NCI-H446 (cell line): ENCODE data around the gene TAF1B.

Source experiments
- DNase-seq, 2 experiments: peaks; one replicate each; lab custom pipeline; 2025; lab: John Stamatoyannopoulos, UW

TAF1B gene

DNA sequence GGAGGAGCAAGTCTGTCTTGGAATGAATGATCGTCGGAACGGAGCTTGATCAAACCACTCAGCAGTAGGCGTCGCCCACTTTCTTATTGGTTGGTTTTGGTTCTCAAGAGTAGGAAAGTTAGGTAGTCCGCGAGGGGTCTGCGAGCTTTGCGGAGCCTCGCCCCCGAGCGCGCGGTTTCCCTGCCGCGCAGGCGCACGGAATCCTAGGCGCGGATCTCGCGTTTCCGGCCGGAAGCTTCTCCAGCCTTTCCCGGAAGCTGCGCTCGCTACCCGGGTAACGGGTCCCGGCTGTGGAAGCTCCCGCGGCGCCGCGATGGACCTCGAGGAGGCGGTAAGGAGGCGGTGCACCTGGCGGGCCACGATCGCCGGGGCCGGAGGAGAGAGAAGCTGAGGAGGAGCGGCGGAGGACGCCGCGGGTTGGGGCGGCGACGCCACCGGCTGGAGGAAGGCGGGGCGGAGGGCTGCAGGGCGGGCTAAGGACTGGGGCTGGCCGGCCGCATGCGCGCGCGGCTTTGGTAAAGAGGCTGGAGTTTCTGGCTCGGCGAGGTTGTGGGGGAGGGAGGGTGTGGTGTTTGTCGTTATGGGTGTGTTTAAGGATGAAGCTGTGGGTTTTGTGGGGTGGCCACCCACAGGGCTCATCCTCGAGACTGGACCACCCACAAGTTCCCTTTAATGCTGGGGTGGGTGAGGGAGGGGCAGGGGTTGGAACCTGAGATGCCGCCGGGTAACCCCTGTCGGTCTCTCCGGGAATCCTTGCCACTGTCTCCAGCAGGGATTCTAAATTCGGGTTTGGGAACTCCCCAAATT, at the start of gene TAF1B:
Gene TAF1B (plus strand): TSS at position 246 of the 807 bp plus-strand sequence. CDS start 68 bp downstream, at position 314.
- DNase-seq, result peak; percentile 92 to 97

DNA sequence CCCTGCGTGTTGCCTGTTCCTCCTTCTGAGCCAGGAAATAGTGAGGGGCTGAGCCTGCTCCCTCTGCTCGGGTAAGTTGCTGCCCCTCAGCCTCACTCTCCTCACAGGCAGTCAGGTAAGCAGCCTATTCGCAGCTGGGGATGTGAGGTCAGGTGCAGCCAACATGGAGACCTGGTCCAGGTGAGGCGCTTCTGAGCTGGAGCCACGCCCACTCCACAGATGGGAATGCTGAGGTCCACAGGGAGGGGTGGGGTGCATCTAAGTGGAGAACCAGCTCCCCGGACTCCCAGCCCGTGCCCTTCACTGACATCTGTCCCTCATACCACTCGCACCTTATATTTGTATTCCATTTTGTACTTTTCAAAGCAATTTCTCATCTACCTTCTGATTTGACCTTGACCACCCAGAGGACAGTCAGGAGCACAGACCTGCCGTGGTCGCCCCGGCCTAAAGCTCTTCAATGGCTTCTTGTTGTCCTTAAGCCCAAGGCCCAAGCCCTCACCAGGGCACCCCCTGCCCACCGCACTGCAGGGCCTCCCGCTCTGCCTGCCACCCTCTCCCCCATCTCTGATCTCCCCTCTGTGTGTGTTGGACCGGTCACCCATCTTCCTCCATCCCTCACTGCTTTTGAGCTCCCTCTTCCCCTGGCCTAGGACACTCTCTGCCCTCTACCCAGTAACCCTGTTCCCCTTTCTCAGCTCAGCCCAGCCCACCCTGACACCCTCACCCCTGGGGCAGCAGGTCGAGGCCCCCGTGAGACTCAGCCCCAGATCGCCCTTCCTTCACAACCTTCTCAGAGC, 49.2 kb upstream of the TAF1B start:
- DNase-seq, result no peak

DNA sequence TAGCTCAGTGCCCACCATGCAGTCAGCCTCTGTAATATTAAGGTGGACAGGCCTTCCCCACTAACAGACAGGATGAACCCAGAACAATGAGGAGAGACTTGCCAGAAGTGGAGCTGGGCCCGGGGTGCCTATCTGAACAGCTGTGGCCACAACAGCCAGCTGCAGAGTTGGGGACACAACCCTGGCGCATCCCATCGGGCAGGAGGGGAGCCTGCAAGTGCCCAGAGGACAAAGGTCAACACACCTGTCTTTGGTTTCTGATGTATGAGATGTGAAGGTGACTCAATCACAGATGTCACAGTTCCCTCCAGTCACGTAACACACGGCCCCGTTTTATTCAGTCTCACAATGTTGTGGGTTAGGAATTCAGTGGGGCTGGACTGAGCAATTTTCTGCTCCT, 48.2 kb upstream of the TAF1B start:
- DNase-seq, result no peak

DNA sequence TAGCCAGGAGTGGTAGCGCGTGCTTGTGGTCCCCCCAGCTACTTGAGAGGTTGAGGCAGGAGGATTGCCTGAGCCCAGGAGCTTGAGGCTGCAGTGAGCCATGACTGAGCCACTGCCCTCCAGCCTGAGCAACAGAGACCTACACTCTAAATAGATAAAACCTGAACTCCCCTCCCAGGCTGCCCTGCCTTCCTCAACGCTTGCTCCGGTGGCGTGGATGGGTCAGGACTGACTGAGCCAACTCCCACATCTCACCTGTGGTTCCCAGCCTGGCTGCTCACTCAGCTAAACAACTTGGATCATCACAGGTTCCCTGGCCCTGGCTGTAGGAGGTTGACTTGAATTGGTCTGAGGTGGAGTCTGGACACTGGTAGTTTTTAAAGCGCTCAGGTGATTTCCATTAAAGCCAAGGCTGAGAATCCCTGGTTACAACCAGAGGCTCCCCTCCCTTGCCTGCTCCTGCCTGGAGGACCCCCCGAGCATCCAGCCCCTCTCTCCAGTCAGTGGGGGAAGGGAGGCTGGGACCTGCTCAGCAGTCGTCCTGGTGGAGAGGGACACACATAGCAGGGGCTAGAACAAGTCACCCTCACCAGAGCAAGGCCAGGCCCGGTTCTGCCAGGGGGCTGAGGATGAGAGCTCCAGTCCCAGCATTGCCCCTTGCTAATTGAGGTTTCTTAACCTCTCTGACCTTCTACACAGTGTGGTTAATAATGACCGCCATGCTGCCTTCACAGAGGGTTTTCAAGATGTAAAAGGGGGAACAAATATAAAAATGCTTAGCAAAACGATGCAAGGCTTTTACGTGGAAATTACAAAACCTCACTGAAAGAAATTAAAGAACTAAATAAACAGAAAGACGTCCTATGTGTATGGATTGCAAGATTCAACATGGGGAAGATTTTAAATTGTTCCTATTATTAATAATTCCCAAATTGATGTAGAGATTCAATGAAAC, 46.9 kb upstream of the TAF1B start:
- no peak for DNase-seq

DNA sequence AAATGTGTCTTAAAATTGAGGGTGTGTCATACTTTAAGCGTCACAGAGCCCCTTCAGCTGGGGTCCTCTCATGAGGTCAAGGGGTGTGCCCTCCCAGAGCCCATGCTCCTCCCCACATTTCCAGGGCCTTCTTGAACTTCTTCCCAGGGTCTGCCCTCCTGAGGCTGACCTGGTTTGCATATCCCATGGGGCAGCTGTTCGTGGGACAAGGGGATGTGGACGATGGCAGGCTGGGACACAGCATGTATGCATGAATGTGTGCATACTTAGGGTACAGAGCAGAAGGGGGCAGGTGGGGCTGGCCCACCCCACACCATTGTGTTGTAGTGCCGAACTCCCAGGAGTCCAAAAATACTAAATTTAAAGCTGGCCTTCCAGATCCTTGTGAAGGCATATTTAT, 46.2 kb upstream of the TAF1B start:
- no peak for DNase-seq

DNA sequence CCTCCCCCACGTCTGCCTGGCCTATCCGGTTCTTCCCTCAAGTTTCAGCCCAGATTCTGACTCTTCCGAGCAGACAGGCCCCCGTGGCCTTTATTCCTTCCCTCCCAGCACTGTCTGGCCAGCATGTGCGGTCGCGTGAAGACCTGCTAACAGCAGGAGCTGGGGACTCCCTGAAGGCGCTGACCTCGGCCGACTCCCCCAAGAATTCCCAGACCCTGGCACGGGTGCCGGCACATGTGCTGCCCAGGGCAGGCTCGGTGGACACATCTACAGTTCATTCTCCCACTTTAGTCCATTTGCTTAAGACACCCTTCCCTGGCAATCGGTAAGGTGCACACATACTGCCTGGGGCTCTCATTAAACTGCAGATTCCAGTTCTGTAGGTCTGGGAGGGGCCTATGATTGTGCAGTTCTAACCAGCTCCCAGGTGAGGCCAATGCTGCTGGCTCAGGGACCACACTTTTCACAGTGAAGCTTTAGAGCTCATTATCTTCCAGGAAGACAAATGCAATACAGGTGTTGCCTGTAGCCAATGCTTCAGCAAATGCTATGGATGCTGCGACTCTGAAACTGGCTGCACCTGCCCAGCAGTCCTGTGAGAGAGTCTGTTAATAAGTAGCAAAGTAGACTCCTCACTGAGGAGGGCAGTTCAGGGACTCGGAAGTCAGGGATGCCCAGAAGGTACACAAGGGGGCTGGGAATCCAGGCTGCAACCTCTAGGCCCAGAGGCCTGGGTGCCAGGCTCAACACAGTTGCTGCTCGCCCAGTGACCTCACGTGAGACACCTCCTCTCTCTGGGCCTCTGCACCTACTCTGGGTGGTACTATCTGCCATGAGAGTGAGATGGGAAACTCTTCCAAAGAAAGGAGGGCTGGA, 45.4 kb upstream of the TAF1B start:
- no peak for DNase-seq

DNA sequence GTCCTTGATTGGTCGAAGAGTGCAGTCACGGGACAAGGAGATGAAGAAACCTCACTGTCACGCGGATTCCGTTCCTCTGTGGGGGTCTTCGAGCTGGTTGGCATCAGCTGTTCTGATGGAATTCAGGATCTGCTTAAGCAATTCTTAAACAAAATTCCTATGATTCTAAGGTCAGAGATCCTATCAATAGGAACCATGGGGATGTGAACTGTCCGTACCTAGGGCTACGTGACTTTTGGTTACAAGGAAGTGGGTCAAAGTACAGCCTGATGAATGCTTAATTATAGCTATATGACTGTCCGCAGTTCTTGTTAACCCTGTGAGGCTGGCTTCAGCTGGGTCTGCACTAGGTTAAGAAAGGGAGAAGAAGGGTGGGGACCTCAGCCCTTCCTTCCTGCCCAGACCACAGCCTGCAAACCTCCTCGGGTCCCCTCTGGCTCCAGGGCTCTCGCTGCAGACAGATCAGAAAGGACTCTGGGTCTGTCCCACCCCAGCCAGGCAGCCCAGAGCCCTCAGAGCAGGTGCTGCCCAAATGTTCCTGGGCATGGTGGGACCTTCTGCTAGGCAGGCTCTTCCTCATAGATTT, 44.2 kb upstream of the TAF1B start:
- DNase-seq, result no peak

DNA sequence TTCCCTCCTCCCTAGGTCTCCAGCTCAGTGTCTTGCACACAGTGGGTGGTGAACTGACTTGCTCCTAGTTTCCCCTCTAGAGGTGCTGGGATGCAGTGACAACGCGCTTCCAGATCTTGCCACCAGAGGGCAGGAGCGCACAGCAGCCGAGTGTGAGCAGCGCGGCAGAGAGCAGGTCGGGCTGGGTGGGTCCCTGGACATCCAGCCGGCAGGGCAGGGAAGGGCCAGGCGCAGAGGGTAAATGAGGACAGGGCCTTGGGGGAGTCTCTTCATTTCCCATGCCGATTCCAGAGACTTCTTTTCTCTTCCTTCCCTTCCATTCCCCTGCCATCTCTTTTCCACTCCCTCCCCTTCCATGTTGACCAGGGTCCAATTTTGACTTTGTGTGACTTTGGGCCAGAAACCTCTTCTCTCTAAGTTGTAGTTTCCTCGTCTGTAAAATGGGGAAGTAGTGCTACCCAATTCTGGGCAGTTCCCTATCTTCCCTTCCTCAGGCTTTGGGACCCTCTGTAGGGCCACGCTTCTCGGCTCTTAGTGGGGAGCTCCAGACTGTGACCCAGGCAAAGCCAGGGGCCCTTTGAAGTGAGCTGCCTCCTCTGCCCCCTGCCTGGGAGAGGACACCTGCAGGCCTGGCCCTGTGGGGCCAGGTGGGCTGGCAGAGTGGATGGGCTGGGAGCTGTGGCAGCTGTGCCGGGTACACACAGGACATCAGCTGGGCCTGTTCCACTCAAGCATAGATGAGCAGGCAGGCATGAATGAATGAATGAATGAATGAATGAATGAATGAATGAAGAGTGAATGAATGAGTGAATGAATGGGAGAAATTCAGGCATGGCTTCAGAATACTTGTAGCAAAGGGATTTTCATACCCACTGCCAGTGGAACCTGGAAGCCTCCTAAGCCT, 43.3 kb upstream of the TAF1B start:
- DNase-seq, result peak; percentile 53 to 84

DNA sequence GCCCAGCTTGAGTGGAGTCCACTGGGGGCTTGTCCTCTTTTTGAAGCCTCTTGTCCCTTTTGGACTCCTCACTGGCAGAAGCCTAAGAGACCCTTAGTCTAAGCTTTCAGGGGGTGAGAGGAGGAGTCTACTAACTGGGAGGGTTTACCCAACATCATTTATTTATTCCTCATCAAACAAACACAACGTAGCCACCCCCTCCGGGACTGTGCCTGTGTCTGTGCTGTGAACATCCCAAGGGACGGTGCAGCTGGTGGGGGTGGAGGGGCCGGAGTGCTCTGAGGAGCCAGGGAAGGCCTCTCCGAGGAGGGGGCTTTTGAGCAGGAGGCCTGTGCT, 42.7 kb upstream of the TAF1B start:
- DNase-seq, result no peak

DNA sequence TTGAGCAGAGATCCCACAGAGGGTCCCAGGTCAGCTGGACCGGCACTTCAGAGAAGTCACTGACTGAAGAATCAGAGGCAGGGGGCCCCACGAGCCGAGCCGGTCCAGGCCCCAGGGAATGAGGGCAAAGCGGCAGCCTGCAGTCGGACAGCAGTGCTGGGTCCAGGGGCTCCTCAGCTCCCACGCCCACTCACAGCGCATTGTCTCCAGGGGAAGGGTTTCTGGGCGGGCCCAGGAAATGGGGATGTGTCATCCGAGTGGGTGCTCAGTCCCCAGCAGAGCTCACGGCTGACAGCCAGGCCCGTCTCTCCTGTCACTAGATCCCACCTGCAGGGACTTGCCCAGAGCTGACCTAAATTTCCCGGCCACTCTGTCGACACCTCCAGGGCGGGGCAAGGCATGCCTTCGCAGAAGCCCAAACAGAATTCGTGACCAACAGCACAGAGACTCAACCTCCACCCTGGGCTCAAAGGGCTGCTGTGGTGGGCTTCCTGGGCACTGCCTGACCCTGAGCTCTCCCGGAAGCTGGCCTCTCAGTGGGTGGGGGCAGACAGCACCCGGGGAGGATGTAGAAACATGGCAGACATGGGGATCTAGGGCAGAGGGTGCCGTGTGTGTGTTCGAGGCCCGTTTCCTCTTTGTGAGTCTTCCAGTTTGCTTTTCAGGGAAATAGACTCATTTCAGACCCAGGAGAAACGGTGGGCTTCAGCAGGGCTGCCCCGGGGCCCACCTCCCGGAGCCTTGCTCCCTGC, 42.1 kb upstream of the TAF1B start:
- DNase-seq, result no peak

DNA sequence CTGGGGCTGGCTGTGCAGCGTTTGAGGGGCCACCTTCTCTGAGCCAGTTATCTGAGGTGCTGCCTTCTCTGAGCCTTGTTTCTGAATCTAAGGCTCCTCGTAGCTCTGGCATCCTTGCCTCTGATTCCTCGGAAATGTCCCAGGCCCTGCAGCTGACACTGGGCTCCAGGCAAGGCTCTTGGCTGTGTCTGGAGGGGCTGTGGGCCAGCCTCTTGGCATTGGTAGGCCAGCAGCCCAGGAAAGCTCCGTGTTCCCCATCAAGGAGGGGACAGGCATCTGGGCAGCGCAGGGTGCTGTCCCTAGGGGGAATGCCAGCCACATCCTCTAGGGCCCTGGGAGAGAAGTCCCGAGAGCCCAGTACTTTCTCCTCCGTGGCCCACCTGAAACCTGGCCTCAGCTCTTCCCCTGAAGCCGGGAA, 40.7 kb upstream of the TAF1B start:
- no peak for DNase-seq

DNA sequence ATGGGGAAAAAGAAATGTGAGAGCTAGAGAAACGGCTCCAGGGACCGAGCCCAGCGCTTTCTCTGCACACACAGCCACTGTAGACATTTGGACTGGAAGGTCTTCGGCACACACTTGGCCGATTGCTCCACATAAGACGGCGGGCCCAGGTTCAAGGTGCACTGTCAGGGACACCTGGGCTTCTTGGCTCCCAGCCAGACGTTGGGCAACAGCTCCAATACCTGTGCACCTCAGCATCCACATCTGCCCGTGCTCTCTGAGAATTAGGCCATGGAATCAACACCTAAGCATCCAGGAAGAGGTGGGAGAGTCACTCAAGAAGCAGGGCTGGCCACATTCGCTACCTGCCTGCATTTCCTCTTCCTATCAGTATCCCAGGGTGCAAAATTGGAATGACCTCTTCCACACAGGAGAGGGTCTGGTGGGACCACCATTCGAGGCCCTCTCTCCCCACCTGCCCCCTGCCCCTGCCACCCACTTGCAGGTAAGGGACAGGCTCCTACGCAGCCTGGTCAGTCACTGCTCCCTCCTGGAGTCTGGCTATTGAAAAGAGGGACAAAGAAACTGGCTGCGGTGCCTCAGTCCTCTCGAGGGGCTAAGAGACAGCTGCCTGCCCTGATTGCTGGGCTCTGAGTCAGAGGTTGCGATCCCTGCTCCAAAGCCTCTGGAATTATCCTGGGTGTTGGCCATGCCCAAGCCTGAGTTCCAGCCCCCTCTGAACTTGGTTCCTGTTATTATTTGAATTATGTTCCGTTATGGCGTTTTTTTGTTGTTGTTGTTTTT, 40.1 kb upstream of the TAF1B start:
- no peak for DNase-seq

DNA sequence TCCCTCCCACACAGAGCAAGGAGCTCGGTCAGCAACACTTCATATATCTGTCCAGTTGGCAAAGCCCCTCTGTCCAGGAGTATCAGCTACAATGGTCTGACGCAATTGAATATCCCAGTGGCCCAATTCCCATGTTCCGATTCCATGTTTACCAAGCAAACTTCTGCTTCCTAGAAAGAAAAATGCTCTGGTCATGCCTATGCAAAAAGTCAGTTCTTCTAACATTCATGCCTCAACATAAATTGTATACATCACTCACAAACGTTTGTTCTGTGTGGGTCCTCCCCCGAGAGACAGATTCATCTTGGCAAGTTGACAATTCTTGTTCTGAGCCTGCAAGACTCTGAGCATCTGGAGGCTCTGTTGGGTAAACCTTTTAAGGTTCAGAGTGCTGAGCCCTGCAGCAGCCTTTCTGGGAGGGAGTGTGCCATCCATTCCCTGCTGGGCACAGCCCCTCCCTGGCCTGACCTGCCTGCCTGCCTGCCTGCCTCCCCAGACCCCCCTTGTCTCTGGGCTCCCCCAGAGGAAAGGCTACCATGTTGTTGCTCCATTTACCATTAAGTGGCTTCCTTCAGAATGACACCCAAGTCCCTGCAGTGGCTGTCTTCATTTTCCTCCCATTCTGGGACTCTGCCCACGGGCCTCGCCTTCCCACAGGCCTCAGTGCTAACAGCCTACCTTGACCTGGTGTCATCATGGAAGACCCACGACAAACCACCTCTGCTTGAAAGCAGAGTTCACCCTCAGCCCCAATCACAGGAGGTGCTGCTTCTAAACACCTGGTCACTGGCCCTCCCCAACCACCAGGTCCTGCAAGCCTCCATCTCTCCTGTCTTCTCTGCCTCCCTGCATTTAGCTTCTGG, 37.6 kb upstream of the TAF1B start:
- peak in 1 of 2 experiments; percentile 45 for DNase-seq

DNA sequence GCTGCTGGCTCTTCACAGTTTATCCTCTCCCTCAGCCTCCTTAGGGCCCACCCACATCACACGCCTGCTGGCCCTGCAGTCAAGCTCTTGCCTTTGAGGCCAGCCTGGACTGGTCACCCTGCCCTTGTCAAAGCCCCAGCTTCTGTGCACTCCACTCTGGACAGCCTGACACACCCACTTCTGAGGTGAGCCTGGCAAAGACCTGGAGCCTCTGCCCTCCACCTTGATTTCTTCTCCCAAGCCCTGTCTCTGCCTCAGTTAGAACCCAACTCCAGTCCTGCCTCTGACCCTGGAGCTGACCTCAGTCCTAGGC, 37.0 kb upstream of the TAF1B start:
- DNase-seq, result no peak

DNA sequence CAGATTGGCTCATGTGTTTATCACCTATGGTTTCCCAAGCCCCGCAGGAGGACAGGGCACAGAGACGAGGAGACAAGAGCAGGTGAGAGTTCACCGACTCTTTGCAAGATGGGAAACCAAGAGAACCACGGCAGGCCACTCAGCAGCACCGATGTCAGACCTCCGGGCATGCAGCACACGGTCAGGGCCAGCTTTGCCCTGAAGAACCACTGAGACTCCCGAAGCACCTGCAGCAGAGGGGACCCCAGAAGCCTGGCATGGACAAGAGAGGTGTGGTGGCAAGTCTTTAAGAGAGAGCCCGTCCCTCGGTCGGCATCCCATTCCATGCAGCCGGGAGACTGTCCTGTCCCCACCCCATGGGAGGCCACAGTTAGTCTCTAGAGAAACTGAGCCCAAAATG, 36.6 kb upstream of the TAF1B start:
- no peak for DNase-seq

DNA sequence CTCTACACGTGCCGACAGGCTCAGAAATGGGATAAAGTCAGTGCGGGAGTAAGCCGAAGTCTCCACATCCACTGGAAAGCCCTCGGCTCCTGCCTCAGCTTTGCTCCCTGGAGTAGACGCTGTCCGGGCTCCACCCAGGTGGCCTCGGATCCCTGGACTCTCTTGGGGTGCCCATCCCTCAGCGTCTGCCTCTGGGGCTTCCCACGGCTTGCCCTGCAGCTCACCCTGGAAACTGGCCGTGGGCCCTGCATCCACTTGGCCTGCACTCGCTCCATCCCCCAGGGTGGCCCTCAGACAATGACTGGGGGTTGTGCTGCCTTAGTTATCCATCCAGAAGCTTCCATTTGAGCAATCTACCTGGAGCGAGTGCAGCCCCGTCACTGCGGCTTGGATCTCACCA, 36.2 kb upstream of the TAF1B start:
- no peak for DNase-seq

DNA sequence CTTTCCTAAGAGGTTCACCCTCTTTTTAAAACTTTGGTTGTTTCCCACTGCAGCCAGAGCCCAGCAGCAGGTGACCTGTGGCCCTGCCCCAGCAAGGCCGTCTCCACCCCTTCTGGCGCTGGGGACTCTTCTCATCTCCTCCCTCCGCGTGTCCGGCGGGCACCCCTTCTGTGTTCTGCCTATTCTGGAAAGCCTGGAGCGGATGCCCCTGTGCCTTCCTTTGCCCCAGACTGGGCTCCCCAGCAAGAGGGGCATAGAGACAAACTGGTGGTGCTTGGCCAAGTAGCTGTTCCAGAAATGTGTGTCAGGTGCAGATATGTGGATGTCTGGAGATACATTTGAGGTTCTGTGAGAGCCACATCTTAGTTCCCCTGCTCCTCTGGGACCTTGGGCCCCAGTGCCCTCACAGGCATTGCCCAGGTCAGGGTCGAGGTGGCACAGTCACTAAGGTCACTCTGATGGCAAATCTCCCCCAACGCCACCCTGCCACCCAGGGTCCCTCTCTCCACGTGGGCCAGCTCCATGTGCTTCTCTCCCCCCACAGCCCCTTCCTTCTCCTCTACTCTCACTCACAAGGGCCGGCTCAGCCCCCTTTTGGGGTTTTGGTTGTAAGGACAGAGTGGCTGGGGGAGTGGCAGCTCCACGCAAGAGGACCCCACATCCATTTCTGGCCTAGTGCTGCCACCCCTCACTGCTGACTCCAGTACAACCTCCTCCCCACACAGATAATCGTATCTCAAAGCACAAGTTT, 35.5 kb upstream of the TAF1B start:
- no peak for DNase-seq
